Glutamatergic neuron (in vitro differentiated cells): ENCODE results near the gene HOXD3. TPM values are rescaled to one million over a fixed set of nuclear protein-coding genes. Genes with fewer than 3 reads are reported as not detected.

Experiments used
- DNase-seq: peaks from one replicate; pipeline ENCODE4 v3.0.0; 2022
- H3K27ac Mint-ChIP-seq: one replicate; pipeline ENCODE4 v1.8.0; 2020; ENCODE audit warnings: mild to moderate bottlenecking, mixed read lengths, inconsistent platforms; ENCODE audit not compliant: unreplicated experiment
- H3K27me3 Mint-ChIP-seq: one replicate; pipeline ENCODE4 v1.8.0; 2020; ENCODE audit warnings: mild to moderate bottlenecking, moderate library complexity, mixed read lengths, inconsistent platforms; ENCODE audit not compliant: unreplicated experiment
- H3K36me3 Mint-ChIP-seq: one replicate; pipeline ENCODE4 v1.8.0; 2020; ENCODE audit warnings: mild to moderate bottlenecking, mixed read lengths, inconsistent platforms; ENCODE audit not compliant: unreplicated experiment
- H3K4me1 Mint-ChIP-seq: one replicate; pipeline ENCODE4 v1.8.0; 2020; ENCODE audit warnings: mild to moderate bottlenecking, low read depth, mixed read lengths, inconsistent platforms; ENCODE audit not compliant: unreplicated experiment
- H3K4me3 Mint-ChIP-seq: one replicate; pipeline ENCODE4 v1.8.0; 2020; ENCODE audit warnings: mild to moderate bottlenecking, mixed read lengths, inconsistent platforms; ENCODE audit not compliant: unreplicated experiment
- H3K9me3 Mint-ChIP-seq: one replicate; pipeline ENCODE4 v1.8.0; 2020; ENCODE audit warnings: mild to moderate bottlenecking, moderate library complexity, mixed read lengths, inconsistent platforms; ENCODE audit not compliant: unreplicated experiment
- CTCF ChIP-seq: fragments of 200-600 bp; sonication (generic); IDR thresholded peaks from one replicate; pipeline ENCODE4 v1.5.0; 2021; ENCODE audit not compliant: partially characterized antibody, unreplicated experiment
- total RNA-seq: library from RNA; stranded (reverse); fragmentation: NEBNext Ultra II Directional; extraction: Animal tissue kit (Norgen Biotek cat#: 25700); gene quantifications from one replicate; pipeline ENCODE4 v1.2.1, GENCODE V29; 2021; ENCODE audit not compliant: unreplicated experiment

The HOXD3 gene
- total RNA-seq, 1 donor from 2014 or later = not detected

GRCh38 chr2:176124947-176125771 is 31.9 kb upstream of the HOXD3 start:
- peaks cover 8% of the 10 kb centered on the region for H3K4me1 Mint-ChIP-seq
- H3K27ac Mint-ChIP-seq = no peak overlapping the region
- peak overlapping the region; percentile 13 for H3K4me3 Mint-ChIP-seq
- no peak for TF ChIP-seq CTCF
- DNase-seq = no peak
- H3K36me3 Mint-ChIP-seq = no peaks in the 10 kb centered on the region
- peaks cover 19% of the 10 kb centered on the region for H3K9me3 Mint-ChIP-seq
- peaks cover 46% of the 10 kb centered on the region for H3K27me3 Mint-ChIP-seq

GRCh38 chr2:176125772-176126054 is 31.4 kb upstream of the HOXD3 start:
- H3K36me3 Mint-ChIP-seq = no peaks in the 10 kb centered on the region
- no peak for TF ChIP-seq CTCF
- peaks cover 19% of the 10 kb centered on the region for H3K9me3 Mint-ChIP-seq
- peaks cover 44% of the 10 kb centered on the region for H3K27me3 Mint-ChIP-seq
- H3K4me3 Mint-ChIP-seq = no peak overlapping the region
- H3K4me1 Mint-ChIP-seq = peaks cover 8% of the 10 kb centered on the region
- no peak for DNase-seq
- peak overlapping the region; percentile 25 for H3K27ac Mint-ChIP-seq

- Mint-ChIP-seq H3K27me3 (peaks cover 52% of the 10 kb centered on the region), H3K27ac (no peak overlapping the region), H3K4me1 (peaks cover 10% of the 10 kb centered on the region), H3K36me3 (no peaks in the 10 kb centered on the region), H3K4me3 (no peak overlapping the region), H3K9me3 (peaks cover 25% of the 10 kb centered on the region)
- TF ChIP-seq CTCF = peak; percentile 96
- DNase-seq = peak; percentile 77
Measured at GRCh38 chr2:176126929-176127773, 30.0 kb upstream of the HOXD3 start.

- H3K27ac Mint-ChIP-seq = no peak overlapping the region
- no peak for TF ChIP-seq CTCF
- no peak for DNase-seq
- H3K36me3 Mint-ChIP-seq = no peaks in the 10 kb centered on the region
- peaks cover 27% of the 10 kb centered on the region for H3K9me3 Mint-ChIP-seq
- H3K4me1 Mint-ChIP-seq = peaks cover 10% of the 10 kb centered on the region
- no peak overlapping the region for H3K4me3 Mint-ChIP-seq
- H3K27me3 Mint-ChIP-seq = peaks cover 55% of the 10 kb centered on the region
Measured at GRCh38 chr2:176127774-176128072, 29.4 kb upstream of the HOXD3 start.
